CD4-positive, alpha-beta memory T cell (primary cell): ENCODE results near the gene NECAB2. TPM values are rescaled to one million over a fixed set of nuclear protein-coding genes. Genes with fewer than 3 reads are reported as not detected.

Experiments used
- CTCF ChIA-PET: fragments of 350-600 bp; sonication (Branson Sonifier 250); formaldehyde crosslinking; loops from one replicate; lab custom pipeline; 2021; ENCODE audit warnings: inconsistent platforms; ENCODE audit not compliant: partially characterized antibody; lab: Charles Lee
- POLR2A ChIA-PET: fragments of 350-600 bp; sonication (Branson Sonifier 250); formaldehyde crosslinking; loops from one replicate; lab custom pipeline; 2021; ENCODE audit not compliant: partially characterized antibody; lab: Charles Lee
- DNase-seq, 5 donors: peaks; one replicate each; pipeline versions ENCODE4 v3.0.0 to v3.0.0-alpha.2; 2020 to 2022; ENCODE audit warnings: mixed read lengths in 1 of 5
- H3K27ac ChIP-seq: one replicate; pipeline ENCODE4 v1.7.0; 2013; ENCODE audit warnings: low read depth, low read length
- H3K27me3 ChIP-seq: 2 replicates; pipeline ENCODE4 v1.7.0; 2013; ENCODE audit warnings: mild to moderate bottlenecking, low read length, moderate library complexity; ENCODE audit not compliant: insufficient read depth
- H3K36me3 ChIP-seq: 2 replicates; pipeline ENCODE4 v1.7.0; 2013; ENCODE audit warnings: mild to moderate bottlenecking, low read length, moderate library complexity; ENCODE audit not compliant: insufficient read depth
- H3K4me1 ChIP-seq: 2 replicates; pipeline ENCODE4 v1.7.0; 2013; ENCODE audit warnings: mild to moderate bottlenecking, low read length, moderate library complexity; ENCODE audit not compliant: insufficient read depth
- H3K4me3 ChIP-seq, 2 donors: one replicate each; pipeline ENCODE4 v1.7.0; 2013; ENCODE audit warnings: low read length in 2 of 2, mild to moderate bottlenecking in 1 of 2
- H3K9me3 ChIP-seq, 2 donors: one replicate each; pipeline ENCODE4 v1.7.0; 2013; ENCODE audit warnings: low read length in 2 of 2, control low read depth in 1 of 2; ENCODE audit not compliant: control insufficient read depth in 1 of 2
- H3K27ac Mint-ChIP-seq, 7 donors: one replicate each; pipeline ENCODE4 v1.8.0; 2020 to 2021; ENCODE audit warnings: mixed read lengths in 7 of 7, mild to moderate bottlenecking in 6 of 7, inconsistent platforms in 3 of 7, moderate library complexity in 3 of 7
- H3K27me3 Mint-ChIP-seq, 2 donors: one replicate each; pipeline ENCODE4 v1.8.0; 2020 to 2021; ENCODE audit warnings: mixed read lengths in 2 of 2
- H3K36me3 Mint-ChIP-seq, 2 donors: one replicate each; pipeline ENCODE4 v1.8.0; 2020 to 2021; ENCODE audit warnings: mixed read lengths in 2 of 2, inconsistent platforms in 1 of 2, mild to moderate bottlenecking in 1 of 2
- H3K4me1 Mint-ChIP-seq, 4 donors: one replicate each; pipeline ENCODE4 v1.8.0; 2020 to 2021; ENCODE audit warnings: mixed read lengths in 4 of 4, mild to moderate bottlenecking in 1 of 4
- H3K4me3 Mint-ChIP-seq, 8 donors: one replicate each; pipeline ENCODE4 v1.8.0; 2020 to 2021; ENCODE audit warnings: mixed read lengths in 8 of 8, mild to moderate bottlenecking in 7 of 8, moderate library complexity in 6 of 8, inconsistent platforms in 3 of 8
- H3K9me3 Mint-ChIP-seq, 8 donors: one replicate each; pipeline ENCODE4 v1.8.0; 2020 to 2021; ENCODE audit warnings: mixed read lengths in 8 of 8, mild to moderate bottlenecking in 5 of 8, inconsistent platforms in 3 of 8, moderate library complexity in 1 of 8
- intact Hi-C: fragments of 100-400 bp; cut with micrococcal nuclease; formaldehyde crosslinking; loops from one replicate; pipeline ENCODE4 v1.15.1; 2023
- polyA plus RNA-seq, 2 donors: library from polyadenylated mRNA; unstranded; fragments of 300-500 nt; fragmentation: Illumina TruSeq; gene quantifications; one replicate each; pipeline ENCODE4 v1.2.3, GENCODE V29; 2021
- total RNA-seq, 2 experiments: library from RNA; stranded (reverse); gene quantifications; one replicate each; pipeline ENCODE4 v1.2.3, GENCODE V29; 2021

The NECAB2 gene
- total and polyA plus RNA-seq, 4 experiments from 2014 or later = not detected

DNA sequence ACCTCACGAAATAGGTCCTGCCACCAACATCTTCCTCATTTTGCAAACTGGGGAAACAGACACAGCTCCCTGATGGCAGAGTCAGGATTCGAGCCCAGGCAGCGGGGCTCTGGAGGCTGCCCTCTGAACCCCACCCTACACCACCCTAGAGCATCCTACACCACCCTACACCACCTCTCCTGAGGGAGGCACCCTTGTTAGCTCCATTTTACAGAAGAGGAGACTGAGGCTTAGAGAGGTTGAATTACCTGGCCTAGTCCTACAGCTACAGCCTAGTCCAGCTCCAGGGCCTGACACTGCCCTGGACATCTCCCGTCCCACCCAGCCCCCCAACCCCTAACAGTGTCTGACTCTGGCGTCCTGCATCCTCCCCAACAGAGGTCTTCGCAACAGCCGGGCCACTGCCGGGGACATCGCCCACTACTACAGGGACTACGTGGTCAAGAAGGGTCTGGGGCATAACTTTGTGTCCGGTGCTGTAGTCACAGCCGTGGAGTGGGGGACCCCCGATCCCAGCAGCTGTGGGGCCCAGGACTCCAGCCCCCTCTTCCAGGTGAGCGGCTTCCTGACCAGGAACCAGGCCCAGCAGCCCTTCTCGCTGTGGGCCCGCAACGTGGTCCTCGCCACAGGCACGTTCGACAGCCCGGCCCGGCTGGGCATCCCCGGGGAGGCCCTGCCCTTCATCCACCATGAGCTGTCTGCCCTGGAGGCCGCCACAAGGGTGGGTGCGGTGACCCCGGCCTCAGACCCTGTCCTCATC is 3.2 kb upstream of the NECAB2 start:
- Mint-ChIP-seq H3K36me3 (no peaks in the 10 kb centered on the region), H3K27ac (no peak overlapping the region), H3K4me3 (no peak overlapping the region), H3K4me1 (peaks cover 0 to 4% (median 2%) of the 10 kb centered on the region in 4 donors), H3K27me3 (peaks cover 5 to 9% of the 10 kb centered on the region in 2 donors), H3K9me3 (peaks cover 0 to 2% (median 0%) of the 10 kb centered on the region in 8 donors)
- no peak overlapping the region for H3K4me3 ChIP-seq
- ChIA-PET CTCF (interaction anchor here (0.9 to 1.1 kb wide), 2 partner anchors 9 to 222 kb away, joined by 3 read pairs; partner anchors contain the start of gene TAF1C), POLR2A (no interaction called here)
- no peaks in the 10 kb centered on the region for H3K36me3 ChIP-seq
- no peaks in the 10 kb centered on the region for H3K4me1 ChIP-seq
- intact Hi-C loops = no loop called here
- no peaks in the 10 kb centered on the region for H3K9me3 ChIP-seq
- H3K27ac ChIP-seq = no peak overlapping the region
- H3K27me3 ChIP-seq = no peaks in the 10 kb centered on the region
- DNase-seq = no peak

DNA sequence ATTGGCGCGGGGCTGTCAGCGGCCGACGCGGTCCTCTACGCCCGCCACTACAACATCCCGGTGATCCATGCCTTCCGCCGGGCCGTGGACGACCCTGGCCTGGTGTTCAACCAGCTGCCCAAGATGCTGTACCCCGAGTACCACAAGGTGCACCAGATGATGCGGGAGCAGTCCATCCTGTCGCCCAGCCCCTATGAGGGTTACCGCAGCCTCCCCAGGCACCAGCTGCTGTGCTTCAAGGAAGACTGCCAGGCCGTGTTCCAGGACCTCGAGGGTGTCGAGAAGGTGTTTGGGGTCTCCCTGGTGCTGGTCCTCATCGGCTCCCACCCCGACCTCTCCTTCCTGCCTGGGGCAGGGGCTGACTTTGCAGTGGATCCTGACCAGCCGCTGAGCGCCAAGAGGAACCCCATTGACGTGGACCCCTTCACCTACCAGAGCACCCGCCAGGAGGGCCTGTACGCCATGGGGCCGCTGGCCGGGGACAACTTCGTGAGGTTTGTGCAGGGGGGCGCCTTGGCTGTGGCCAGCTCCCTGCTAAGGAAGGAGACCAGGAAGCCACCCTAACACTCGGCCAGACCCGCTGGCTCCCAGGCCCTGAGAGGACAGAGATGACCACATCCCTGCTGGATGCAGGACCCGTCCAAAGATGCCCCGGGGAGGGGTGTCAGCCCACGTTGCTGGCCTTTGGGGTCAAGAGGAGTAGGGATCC is 2.4 kb upstream of the NECAB2 start:
- H3K36me3 ChIP-seq = no peaks in the 10 kb centered on the region
- Mint-ChIP-seq H3K4me3 (peak overlapping the region in 1 of 8 donors; percentile 32), H3K27me3 (peaks cover 5 to 11% of the 10 kb centered on the region in 2 donors), H3K4me1 (peaks cover 0 to 4% (median 2%) of the 10 kb centered on the region in 4 donors), H3K27ac (no peak overlapping the region), H3K9me3 (peaks cover 0 to 2% (median 0%) of the 10 kb centered on the region in 8 donors), H3K36me3 (no peaks in the 10 kb centered on the region)
- no peaks in the 10 kb centered on the region for H3K27me3 ChIP-seq
- H3K27ac ChIP-seq = no peak overlapping the region
- no peak for DNase-seq
- POLR2A ChIA-PET = no interaction called here
- intact Hi-C loops = no loop called here
- CTCF ChIA-PET = interaction anchor here (1.1 kb wide), 1 partner anchor 10 kb away, joined by 3 read pairs; no protein-coding TSS in a partner anchor
- no peak overlapping the region for H3K4me3 ChIP-seq
- H3K9me3 ChIP-seq = no peaks in the 10 kb centered on the region
- no peaks in the 10 kb centered on the region for H3K4me1 ChIP-seq

DNA sequence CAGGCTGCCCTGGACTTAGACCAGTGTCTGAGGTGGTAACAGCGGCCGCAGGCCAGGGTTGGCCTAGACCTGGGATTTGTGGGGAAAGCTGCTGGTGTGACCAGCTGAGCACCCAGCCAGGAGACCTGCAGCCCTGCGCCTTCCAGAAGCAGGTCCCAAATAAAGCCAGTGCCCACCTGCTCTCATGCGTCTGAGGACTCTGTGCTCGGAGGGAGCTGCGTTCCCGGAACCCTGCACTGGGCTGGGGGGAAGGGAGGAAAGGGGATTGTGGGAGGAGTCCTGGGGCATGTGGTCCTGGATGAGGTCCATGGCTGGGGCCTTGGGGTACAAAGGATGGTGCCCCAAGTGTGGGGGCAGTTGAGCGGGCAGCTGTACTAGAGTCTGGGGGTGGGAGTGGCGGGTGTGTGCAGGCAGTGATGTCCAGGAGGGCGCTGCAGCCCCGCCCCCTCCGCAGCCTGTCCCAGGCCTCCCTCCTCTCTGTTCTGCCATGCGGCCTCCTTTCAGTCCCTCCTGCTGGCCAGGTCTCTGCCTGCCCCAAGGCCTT is 1.8 kb upstream of the NECAB2 start:
- H3K36me3 Mint-ChIP-seq = no peaks in the 10 kb centered on the region
- Histone ChIP-seq H3K36me3 (no peaks in the 10 kb centered on the region), H3K4me1 (no peaks in the 10 kb centered on the region), H3K9me3 (no peaks in the 10 kb centered on the region), H3K27ac (no peak overlapping the region), H3K4me3 (no peak overlapping the region), H3K27me3 (no peaks in the 10 kb centered on the region)
- H3K4me1 Mint-ChIP-seq = peaks cover 0 to 4% (median 2%) of the 10 kb centered on the region in 4 donors
- peaks cover 5 to 11% of the 10 kb centered on the region in 2 donors for H3K27me3 Mint-ChIP-seq
- ChIA-PET POLR2A (no interaction called here), CTCF (interaction anchor here (1.1 kb wide), 1 partner anchor 10 kb away, joined by 3 read pairs; no protein-coding TSS in a partner anchor)
- H3K4me3 Mint-ChIP-seq = no peak overlapping the region
- intact Hi-C loops = no loop called here
- peaks cover 0 to 2% (median 0%) of the 10 kb centered on the region in 8 donors for H3K9me3 Mint-ChIP-seq
- H3K27ac Mint-ChIP-seq = no peak overlapping the region
- no peak for DNase-seq

DNA sequence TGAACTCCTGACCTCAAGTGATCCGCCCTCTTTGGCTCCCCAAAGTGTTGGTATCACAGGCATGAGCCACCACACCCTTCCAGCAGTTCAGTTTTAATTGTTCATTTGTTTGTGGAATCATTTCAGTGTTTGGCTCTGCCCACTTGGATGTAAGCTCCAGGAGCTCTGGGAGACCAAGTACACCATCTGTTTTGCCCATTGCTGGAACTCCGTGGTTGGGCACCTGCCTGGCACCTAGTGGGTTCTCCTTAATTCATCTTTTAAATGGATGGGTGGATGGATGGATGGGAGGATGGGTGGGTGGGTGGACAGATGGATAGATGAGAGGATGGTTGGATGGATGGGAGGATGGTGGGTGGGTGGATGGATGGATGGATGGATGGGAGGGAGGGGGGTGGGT is 953 bp upstream of the NECAB2 start:
- Mint-ChIP-seq H3K4me1 (peaks cover 0 to 4% (median 2%) of the 10 kb centered on the region in 4 donors), H3K36me3 (no peaks in the 10 kb centered on the region), H3K9me3 (peaks cover 0 to 2% (median 0%) of the 10 kb centered on the region in 8 donors), H3K27me3 (peaks cover 5 to 11% of the 10 kb centered on the region in 2 donors), H3K27ac (no peak overlapping the region), H3K4me3 (no peak overlapping the region)
- Histone ChIP-seq H3K4me1 (no peaks in the 10 kb centered on the region), H3K27ac (no peak overlapping the region), H3K27me3 (no peaks in the 10 kb centered on the region), H3K4me3 (no peak overlapping the region), H3K9me3 (no peaks in the 10 kb centered on the region), H3K36me3 (no peaks in the 10 kb centered on the region)
- ChIA-PET CTCF (no interaction called here), POLR2A (no interaction called here)
- DNase-seq = no peak
- intact Hi-C loops = no loop called here

DNA sequence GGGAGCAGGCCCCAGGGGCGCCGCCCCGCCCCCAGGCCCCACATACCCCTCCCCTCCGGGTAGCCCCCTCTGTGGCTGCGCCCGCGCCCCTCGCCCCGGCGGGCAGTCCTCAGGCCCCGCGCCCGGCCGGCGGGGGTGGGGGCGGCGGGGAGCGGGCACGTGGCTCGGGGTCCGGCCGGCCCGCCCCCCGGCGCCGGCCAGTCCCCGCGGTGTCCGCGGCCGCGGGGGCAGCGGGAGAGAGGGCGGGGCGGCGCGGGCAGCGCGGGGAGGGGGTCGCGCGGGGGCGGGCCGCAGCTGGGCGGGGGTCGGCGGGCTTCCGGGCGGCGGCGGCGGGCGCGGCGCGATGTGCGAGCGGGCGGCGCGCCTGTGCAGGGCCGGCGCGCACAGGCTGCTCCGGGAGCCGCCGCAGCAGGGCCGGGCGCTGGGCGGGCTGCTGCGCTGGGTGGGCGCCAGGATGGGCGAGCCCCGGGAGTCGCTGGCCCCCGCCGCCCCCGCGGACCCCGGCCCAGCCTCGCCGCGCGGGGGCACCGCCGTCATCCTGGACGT is 335 bp downstream of the NECAB2 start:
- POLR2A ChIA-PET = no interaction called here
- Mint-ChIP-seq H3K9me3 (peaks cover 0 to 2% (median 0%) of the 10 kb centered on the region in 8 donors), H3K27ac (no peak overlapping the region), H3K27me3 (peaks cover 5 to 13% of the 10 kb centered on the region in 2 donors), H3K4me1 (peaks cover 0 to 4% (median 2%) of the 10 kb centered on the region in 4 donors), H3K36me3 (no peaks in the 10 kb centered on the region), H3K4me3 (no peak overlapping the region)
- H3K4me3 ChIP-seq = no peak overlapping the region
- no peaks in the 10 kb centered on the region for H3K9me3 ChIP-seq
- CTCF ChIA-PET = no interaction called here
- no peaks in the 10 kb centered on the region for H3K27me3 ChIP-seq
- intact Hi-C loops = no loop called here
- no peaks in the 10 kb centered on the region for H3K36me3 ChIP-seq
- DNase-seq = no peak
- no peaks in the 10 kb centered on the region for H3K4me1 ChIP-seq
- no peak overlapping the region for H3K27ac ChIP-seq

DNA sequence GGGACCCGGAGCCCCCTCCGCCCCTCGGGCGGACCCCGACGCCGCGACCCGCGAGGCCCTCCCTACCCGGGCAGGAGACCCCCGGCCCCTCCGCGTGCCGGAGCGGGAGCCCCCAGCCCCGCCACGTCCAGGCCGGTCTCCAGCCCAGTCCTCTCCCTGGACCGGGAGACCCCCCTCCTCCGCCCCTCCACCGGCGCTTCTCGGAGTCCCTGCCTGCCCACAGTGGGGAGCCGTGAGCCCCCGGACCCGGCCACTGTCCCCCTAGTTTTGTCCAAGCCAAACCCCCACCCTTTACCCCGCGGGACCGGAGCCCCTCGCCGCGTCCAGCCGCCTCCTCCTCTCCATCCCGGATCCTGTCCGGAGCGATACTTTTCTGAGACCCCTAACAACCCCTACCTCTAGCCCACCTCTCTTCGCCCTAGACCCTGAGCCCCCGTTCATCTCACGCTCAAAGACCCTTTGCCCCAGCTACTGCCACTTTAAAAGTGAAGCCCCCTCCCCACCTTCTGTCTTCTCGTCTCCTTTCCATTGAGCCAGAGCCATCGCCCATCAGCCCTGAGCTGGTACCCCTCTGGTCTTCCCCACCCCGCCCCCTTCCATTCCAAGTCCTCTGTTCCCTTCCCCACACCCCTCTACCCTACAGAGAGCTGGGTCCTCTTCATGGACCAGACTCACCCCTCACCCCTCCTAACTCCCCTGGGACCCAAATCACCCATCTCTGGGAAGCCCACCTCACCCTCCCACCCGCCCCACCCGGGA is 1.0 kb downstream of the NECAB2 start:
- ChIA-PET POLR2A (no interaction called here), CTCF (no interaction called here)
- no peak overlapping the region for H3K27ac ChIP-seq
- DNase-seq = no peak
- H3K4me1 Mint-ChIP-seq = peaks cover 0 to 4% (median 2%) of the 10 kb centered on the region in 4 donors
- H3K36me3 Mint-ChIP-seq = no peaks in the 10 kb centered on the region
- H3K27ac Mint-ChIP-seq = no peak overlapping the region
- no peaks in the 10 kb centered on the region for H3K4me1 ChIP-seq
- H3K4me3 ChIP-seq = no peak overlapping the region
- intact Hi-C loops = no loop called here
- no peaks in the 10 kb centered on the region for H3K27me3 ChIP-seq
- peaks cover 5 to 13% of the 10 kb centered on the region in 2 donors for H3K27me3 Mint-ChIP-seq
- H3K36me3 ChIP-seq = no peaks in the 10 kb centered on the region
- peak overlapping the region in 1 of 8 donors; percentile 29 for H3K4me3 Mint-ChIP-seq
- H3K9me3 ChIP-seq = no peaks in the 10 kb centered on the region
- H3K9me3 Mint-ChIP-seq = peaks cover 0 to 2% (median 0%) of the 10 kb centered on the region in 8 donors
